ENCODE results near the gene PRKCG.

The PRKCG gene

DNA sequence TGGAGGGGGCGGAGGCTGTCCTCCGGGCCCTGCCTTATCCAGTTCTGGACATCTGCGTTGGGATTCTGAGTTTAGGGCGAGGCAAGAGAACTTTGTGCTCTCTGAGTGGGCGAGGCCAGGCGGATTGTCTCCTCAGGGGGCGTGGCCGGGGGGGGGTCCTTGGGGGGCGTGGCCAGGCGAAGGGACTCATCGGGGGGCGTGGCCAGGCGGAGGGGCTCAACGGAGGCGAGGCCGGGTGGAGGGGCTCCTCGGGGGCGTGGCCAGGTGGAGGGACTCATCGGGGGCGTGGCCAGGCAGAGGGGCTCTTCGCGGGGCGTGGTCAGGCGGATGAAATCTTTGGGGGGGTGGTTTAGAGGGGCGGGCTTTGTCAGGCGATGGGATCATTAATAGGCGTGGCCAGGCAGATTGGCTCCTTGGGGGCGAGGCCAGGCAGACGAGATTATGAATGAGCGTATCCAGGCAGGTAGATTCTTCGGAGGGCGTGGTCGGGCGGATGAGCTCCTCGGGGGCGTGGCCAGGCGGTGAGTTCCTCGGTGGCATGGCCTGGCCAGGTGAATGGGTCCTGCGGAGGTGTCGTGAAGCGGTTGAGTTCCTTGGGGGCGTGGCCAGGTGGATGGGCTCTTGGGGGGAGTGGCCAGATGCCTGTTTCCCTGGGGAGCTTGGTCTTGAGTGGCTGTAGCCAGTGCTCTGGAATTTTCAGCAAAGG, 16.8 kb downstream of the PRKCG start:
- peak; percentile 69 for DNase-seq (ENCODE audit: low spot score)

DNA sequence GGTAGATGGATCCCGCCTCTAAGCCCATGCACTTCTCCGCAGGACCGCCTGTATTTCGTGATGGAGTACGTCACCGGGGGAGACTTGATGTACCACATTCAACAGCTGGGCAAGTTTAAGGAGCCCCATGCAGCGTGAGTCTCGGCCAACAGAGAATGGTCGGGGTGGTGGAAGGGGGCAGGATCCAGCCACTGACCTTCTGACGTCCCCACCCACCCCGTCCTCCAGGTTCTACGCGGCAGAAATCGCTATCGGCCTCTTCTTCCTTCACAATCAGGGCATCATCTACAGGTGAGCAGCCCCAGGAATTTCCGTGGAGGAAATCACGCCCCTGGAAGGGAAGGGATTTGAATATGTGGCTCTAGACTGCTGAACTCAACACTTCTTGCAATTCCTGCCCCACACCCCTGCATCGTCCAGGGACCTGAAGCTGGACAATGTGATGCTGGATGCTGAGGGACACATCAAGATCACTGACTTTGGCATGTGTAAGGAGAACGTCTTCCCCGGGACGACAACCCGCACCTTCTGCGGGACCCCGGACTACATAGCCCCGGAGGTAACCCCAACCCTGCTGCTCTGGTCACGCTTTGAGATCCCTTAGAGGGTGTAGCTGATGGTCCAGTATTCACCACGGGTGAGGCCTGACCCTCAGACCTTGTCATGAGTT, 18.3 kb downstream of the PRKCG start:
- no peak for DNase-seq (ENCODE audit: low spot score)

DNA sequence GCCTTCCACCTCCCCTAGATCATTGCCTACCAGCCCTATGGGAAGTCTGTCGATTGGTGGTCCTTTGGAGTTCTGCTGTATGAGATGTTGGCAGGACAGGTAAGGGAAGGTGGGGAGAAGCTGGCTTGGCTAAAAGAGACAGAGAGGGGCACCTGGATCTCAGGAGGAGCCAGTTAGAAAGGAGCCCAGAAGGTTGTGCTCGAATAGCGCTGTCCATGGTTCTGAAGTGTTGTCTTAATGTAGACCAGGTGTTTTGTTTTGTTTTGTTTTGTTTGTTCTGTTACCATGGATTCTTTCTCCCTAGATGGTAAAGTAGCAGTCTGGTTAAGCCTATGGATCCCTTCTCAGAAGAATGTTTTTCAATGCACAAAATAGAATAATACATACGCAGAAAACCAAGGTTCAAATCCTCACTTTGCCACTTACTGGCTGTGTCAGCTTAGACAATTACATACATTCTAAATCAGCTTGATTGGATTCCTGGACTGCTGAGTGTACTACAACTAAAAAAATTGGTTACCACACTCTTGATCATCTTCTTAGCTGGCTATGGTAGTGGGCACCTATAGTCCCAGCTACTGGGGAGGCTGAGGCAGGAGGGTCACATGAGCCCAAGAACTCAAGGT, 21.2 kb downstream of the PRKCG start:
- DNase-seq (ENCODE audit: low spot score) = no peak

DNA sequence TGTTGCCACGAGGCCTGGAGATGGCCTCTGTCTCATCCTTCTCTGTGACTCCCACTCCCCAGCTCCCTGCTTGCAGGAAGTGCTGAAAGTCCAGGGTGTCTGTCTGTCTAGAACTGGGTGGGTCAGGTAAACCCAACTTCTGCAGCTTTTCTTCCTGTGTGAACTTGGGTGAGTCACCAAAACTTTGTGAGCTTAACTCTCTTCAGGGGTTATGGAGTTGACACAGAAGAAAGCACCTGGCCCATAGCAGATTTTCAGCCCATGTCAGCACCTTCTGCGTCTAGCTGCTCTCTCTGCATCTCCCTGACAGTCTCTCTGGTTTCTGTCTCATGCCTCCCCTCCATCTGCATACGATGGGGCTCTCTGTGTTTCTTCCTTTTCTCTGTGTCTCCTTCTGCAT, 22.9 kb downstream of the PRKCG start:
- no peak for DNase-seq (ENCODE audit: low spot score)

DNA sequence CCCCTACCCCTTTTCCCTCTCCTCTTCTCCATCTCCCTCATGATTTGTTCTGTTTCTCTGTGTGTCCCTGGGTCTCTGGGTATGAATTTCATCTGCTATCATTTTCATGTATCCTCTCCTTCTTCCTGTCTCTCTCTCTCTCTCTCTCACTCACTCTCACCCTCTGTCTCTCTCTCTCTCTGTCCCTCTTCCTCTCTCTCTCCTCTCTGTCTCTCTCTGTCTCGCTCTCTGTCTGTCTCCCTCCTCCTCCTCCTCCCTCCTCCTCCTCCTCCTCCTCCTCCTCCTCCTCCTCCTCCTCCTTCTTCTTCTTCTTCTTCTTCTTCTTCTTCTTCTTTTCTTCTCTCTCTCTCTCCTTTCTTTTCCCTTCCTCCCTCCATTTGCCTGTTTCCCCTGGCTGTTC, 23.8 kb downstream of the PRKCG start:
- no peak for DNase-seq (ENCODE audit: low spot score)

DNA sequence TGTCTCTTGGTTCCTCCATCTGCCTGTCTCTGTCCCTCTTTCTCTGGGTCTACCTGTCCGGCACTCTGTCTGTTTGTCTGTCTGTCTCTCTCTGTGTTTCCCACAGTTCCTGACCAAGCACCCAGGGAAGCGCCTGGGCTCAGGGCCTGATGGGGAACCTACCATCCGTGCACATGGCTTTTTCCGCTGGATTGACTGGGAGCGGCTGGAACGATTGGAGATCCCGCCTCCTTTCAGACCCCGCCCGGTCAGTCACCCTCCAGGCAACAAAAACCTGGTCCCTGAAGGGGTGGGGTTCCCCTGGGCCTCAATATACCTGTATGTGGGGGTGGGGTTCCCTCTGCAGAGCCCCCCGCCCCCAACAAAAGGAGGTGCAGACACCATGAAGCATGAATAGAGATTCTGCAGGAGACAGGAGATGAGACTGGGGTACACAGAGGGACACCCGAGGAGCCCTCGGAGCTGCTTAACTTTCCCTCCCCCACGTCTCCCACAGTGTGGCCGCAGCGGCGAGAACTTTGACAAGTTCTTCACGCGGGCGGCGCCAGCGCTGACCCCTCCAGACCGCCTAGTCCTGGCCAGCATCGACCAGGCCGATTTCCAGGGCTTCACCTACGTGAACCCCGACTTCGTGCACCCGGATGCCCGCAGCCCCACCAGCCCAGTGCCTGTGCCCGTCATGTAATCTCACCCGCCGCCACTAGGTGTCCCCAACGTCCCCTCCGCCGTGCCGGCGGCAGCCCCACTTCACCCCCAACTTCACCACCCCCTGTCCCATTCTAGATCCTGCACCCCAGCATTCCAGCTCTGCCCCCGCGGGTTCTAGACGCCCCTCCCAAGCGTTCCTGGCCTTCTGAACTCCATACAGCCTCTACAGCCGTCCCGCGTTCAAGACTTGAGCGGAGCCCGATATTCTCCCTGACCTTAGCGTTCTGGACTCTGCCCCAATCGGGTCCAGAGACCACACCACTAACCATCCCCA, 24.5 kb downstream of the PRKCG start:
- peak; percentile 88 for DNase-seq (ENCODE audit: low spot score)

DNA sequence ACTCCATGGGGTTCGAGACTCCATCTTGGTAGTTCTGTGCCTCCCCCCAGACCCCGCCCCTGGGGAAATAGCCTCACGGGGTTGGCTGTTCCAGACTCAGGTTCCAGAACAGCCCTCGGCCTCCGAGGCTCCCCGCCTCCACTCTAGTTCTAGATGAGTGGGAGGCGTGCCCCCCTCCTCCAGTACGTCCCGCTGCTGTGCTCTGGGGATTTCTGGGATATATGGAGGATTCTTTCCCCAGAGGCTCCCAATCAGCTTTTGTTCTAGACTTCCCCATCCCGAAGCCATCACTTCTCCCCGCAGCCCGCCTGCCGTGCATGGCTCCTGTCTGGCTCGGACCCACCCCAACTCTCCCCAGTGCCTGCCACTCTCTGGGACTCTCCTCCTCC, 25.2 kb downstream of the PRKCG start:
- no peak for DNase-seq (ENCODE audit: low spot score)

DNA sequence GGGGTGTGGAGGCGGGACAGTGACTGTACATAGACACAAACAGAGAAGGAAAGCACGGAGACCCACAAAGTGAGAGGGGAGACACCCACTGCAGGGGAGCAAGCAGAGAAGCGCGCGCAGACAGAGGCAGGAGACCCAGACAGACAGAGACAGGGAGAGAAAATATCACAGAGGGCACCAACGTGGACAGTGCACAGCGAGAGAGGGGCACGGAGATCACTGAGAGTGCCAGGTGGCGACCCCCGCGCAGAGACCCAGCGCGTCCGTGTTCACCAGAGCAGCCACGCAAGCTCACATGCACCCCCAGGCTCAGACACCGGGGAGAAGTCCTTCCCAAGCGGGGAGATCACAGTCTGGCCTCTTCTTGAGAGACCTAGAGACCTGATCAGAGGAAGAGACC, 25.7 kb downstream of the PRKCG start:
- DNase-seq (ENCODE audit: low spot score) = no peak

DNA sequence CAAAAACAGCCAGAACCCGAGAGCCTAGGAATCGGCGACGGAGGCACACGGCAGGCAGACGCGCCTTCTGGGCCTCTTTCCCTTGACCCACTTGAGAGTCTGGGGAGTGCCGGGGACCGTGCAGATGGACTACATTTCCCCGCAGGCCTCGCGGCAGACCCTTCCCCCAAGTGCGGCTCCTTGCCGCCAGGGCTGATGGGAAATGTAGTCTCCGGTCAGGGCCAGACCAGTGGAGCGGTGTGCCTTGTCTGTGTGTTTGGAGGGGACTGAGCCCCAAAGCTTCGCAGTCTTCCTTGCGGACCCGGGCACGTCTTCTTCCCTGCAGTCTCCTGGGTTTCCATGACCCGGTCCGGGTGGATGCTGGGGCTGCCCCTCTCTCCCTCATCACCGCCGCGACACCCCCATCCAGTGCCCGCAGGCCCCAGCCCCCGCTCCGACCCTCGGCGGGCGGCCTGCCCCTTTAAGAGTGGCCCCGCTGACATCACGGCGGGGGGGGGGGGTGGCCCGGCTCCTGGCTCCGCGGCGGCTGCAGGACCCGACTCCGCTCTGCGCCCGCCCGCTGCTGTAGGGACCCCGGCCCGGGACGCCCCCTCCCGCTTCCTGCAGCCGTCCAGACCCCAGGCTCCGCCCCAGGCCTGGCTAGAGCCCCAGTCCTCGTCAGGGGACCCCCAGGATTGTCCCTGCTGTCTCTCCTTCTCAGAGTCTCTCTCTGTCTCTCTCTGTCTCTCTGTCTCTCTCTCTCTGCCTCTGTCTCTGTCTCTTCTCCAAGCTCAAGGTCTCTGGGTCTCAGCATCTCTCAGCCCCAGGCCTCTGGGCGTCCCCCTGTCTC, 26.3 kb downstream of the PRKCG start:
- peak; percentile 83 for DNase-seq (ENCODE audit: low spot score)

DNA sequence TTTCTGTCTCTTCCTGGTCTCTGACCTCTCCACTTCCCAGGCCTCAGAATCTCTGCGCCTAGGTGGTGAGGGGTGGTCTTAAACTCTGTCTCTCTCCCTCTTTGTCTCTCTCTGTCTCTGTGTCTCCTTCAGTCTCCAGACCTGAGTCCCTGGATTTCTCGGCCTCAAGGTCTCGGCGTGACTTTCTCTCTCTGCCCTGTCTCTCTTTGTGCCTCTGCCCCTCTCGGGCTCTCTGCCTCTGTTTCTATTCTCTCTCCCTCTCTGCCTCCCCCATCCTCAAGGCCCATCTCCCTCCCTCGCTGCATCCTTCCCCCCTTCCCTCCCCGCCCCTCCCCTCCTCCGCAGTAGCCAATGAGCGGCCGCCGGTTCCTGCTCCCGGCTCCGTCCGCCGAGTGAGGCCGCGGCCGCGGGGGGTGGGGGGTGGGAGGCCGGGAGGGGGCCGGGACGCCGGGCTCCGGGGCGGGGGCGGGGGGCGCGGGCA, 27.0 kb downstream of the PRKCG start, which contains the start of gene CACNG7:
TSS of gene CACNG7 (plus strand) at position 344 of the 481 bp plus-strand sequence. CDS start 3,554 bp downstream, outside the sequence.
- DNase-seq (ENCODE audit: low spot score) = no peak

DNA sequence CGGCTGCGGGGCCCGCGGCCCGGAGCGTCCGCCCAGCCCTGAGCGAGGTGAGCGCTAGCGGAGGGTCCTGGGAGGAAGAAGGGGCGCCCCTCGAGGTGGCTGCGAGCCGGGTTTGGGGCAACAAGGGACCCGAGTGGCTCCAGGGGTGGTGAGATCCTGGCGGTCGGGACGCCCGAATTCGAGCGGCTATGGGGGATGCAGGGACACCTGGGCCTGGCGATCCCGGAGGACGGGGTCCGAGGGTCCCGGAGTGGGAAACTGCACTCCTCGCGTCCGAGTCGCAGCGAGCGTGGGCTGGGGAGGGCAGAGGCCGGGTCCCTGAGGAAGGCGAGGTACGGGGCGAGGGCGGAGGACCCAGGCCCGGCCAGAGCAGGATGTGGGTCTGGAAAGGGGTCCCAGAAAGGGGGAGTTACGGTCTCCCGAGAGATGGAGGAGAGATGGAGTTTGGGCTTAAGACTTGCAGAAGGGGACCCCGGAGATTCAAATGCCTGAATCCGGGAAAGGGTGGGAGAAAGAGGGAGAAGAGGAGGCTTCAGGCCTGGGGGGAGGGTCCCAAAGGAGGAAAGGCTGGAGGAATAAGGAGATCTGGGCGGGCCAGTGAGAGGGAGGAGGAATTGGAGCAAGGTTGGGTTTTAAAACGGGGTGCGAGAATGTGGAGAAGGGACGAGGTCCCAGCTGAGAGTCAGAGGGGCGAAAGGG, 27.6 kb downstream of the PRKCG start:
- no peak for DNase-seq (ENCODE audit: low spot score)

DNA sequence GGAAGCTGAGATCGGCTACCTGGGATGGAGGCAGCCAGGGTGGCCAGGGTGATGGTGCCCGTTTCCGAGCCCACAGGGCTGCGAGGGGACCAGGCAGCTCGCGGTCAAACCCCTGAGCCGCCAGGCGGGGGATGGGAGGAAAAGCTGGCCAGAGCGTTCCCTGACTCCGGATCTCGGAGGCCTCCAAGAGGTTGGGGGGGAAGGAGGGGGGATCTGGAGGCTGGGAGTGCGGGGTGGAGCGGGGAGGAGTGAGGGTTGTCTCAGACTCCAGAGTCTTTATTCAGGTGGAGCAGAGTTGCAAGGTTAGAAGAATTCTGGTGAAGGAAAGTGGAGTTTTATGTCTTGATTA, 28.1 kb downstream of the PRKCG start:
- no peak for DNase-seq (ENCODE audit: low spot score)

DNA sequence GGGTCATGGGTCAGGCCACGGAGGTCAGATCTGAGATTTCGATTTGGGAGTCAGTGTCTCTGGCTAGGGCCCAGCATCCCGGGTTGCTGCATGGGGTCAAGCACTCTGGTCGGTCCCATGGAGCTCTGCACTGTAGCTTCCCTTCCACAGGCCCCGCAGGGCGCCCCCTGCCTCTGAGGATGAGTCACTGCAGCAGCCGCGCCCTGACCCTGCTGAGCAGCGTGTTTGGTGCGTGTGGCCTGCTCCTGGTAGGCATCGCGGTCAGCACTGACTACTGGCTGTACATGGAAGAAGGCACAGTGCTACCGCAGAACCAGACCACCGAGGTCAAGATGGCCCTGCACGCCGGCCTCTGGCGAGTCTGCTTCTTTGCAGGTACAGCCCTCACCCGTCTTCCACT, 30.7 kb downstream of the PRKCG start:
- DNase-seq (ENCODE audit: low spot score) = no peak

DNA sequence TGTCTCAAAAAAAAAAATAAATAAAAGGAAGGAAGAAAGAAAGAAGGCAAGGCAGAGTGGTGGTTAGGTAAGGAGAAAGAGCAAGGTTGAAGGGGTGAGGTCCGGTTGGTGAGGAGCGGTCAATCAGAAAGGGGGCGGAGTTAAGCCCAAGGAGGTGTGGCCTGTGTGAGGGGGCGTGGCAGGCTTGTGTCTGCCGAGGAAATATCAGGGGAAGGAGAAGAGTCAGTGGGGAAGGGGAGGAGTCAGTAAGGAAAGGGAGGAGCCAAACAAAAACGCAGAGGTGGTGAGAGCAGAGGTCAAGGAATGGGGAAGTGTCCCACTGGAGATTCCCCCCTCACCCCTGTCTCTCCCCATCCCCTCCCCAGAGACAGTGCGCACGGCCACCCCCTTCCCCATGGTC, 33.0 kb downstream of the PRKCG start:
- DNase-seq (ENCODE audit: low spot score) = peak; percentile 17

DNA sequence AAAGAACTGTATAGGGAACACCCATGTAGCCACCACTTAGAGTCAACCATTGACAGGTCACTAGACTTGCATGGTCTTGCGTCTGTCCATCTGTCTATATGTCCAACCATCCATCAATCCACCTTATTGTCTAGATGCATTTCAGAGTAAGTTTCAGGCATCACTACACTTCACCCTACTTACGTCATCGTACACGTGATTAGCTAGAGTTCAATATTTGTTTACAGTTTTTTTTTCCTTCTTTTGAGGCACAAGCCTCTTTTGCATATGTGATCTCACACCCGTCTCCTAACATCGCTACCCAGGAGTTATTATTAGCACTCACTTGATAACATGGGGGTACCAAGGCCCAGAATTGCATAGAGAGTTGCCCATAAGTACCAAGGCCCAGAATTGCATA, 34.0 kb downstream of the PRKCG start:
- DNase-seq (ENCODE audit: low spot score) = no peak

DNA sequence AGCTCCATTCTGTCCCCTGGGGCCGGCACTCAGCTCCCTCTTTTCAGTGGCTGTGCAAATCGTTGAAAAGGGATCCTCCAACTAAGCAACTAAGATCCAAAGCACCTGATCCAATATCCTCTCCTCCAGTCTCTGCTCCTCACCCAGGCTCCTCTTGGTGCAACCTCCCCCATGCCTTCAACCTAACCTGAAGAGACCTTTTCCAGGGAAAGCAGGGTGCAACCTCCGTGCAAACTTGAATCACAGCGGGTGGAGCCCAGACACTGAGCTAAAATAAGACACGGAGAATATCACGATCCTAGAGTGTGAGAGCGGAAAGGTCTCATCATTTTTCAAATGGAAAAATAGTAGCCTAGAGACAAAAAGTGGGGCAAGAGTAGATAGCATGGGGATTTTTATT, 35.4 kb downstream of the PRKCG start:
- DNase-seq (ENCODE audit: low spot score) = peak; percentile 14

DNA sequence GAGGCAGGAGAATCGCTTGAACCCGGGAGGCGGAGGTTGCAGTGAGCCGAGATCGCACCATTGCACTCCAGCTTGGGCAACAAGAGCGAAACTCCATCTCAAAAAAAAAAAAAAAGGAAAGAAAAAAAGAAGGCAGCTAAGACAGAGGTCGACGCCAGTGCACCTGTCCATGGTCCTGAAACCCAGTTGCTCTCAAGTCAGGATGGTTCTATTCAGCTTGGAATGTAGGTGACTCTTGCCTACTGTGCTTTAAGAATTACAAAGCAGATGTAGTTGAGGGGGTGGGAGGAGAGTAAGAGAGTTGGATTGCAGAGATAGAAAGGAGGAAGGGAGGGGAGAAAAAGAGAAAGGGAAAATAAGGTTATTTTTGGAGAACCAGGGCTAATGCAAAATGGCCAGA, 45.7 kb downstream of the PRKCG start:
- no peak for DNase-seq (ENCODE audit: low spot score)

DNA sequence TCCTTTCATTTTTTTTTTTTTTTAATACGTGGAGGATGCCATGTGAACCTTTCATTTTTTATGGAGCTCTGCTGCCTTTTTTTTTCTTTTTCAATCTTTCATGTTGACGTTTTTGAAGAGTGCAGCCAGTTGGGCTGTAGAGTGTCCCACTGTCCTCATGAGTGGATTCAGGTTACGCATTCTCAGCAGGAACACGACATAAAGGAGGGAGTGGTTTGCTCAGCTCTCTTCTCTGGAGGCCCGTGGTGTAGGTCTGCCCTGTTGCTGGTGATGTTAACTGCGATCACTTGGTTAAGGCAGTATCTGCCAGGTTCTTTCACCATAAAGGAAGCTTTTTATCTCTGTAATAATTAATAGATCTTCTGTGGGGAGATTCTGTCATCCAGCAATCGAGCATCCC, 54.0 kb downstream of the PRKCG start:
- no peak for DNase-seq (ENCODE audit: low spot score)

DNA sequence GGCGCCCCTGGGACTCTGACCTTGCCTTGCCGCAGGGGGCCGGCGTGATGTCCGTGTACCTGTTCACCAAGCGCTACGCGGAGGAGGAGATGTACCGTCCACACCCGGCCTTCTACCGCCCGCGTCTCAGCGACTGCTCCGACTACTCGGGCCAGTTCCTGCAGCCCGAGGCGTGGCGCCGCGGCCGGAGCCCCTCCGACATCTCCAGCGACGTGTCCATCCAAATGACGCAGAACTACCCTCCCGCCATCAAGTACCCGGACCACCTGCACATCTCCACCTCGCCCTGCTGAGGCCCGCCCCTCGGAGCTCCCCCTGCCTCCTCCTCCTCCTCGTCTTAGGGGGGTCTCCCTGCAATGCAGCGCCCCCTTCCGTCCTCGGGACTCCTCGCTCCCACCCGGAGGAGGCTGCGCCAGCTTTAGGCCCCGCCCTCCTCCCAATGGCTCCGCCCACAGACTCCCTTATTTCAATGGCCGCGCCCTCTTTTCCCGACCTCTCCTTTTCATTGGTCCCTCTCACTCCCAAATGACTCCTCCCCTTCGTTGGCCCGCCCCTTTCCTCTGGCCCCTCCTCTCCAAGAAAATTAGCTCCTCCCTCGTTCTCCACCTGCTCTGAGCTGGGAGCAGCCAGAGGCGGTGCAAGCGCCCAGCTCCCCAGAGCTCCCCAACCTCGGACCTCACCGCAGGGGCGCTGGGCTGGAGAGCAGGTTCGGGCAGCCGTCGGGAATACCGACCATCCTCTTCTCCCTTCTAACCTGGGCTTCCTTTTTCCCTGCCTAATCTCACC, 60.2 kb downstream of the PRKCG start:
- no peak for DNase-seq (ENCODE audit: low spot score)

DNA sequence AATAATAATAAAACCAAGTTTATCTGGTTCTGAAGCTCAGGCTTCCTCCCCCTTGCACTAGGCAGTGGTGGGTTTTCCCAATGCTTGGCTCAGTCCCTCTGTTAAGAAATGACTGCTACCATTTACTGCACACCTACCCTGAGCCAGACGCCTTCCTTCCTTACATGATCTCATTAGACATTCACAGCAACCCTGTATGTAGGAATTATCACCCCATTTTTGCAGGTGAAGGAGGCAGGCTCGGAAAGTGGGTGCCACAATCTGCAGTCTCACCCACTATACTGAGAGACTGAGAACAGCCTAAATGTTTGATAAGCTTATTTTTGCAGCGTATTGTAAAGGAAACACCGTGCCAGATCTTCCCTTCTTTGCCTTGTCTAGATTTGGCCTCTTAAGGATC, 62.4 kb downstream of the PRKCG start:
- no peak for DNase-seq (ENCODE audit: low spot score)

Data from D341Med (cell line).